Muscle layer of colon (tissue), 2 donors: ENCODE measurements around the gene PRKRA.
"Not testable (repeated sequence)": the region's sequence is repeated elsewhere in the genome, so short reads cannot be mapped to it uniquely, and the experiment has no call there.

Source experiments
- H3K27ac ChIP-seq: one replicate; pipeline ENCODE4 v1.7.0; 2013; ENCODE audit warnings: low read depth, mild to moderate bottlenecking, low read length, moderate library complexity
- H3K27me3 ChIP-seq, 2 donors: one replicate each; pipeline ENCODE4 v1.7.0; 2013; ENCODE audit warnings: low read length in 2 of 2, mild to moderate bottlenecking in 2 of 2; ENCODE audit not compliant: insufficient read depth in 2 of 2, control insufficient read depth in 1 of 2
- H3K36me3 ChIP-seq: one replicate; pipeline ENCODE4 v1.7.0; 2013; ENCODE audit warnings: mild to moderate bottlenecking, low read length; ENCODE audit not compliant: insufficient read depth
- H3K4me1 ChIP-seq: one replicate; pipeline ENCODE4 v1.7.0; 2013; ENCODE audit warnings: mild to moderate bottlenecking, low read length; ENCODE audit not compliant: insufficient read depth
- H3K4me3 ChIP-seq, 2 donors: one replicate each; pipeline ENCODE4 v1.7.0; 2013; ENCODE audit warnings: low read length in 2 of 2, low read depth in 1 of 2, mild to moderate bottlenecking in 1 of 2, moderate library complexity in 1 of 2
- H3K9ac ChIP-seq: one replicate; pipeline ENCODE4 v1.7.0; 2013; ENCODE audit warnings: low read length
- H3K9me3 ChIP-seq: one replicate; pipeline ENCODE4 v1.7.0; 2013; ENCODE audit warnings: mild to moderate bottlenecking, low read length
- donor health status: abdominal sarcoma.
- donor health status: Adenocarcinoma of cecum.

Gene PRKRA

GRCh38 chr2:178426388-178426787, 24.6 kb downstream of the PRKRA start:
- H3K27ac ChIP-seq = no peak overlapping the region
- H3K36me3 ChIP-seq = peaks cover 32% of the 10 kb centered on the region
- no peaks in the 10 kb centered on the region for H3K4me1 ChIP-seq
- H3K9ac ChIP-seq = no peak overlapping the region
- no peaks in the 10 kb centered on the region for H3K27me3 ChIP-seq
- no peaks in the 10 kb centered on the region for H3K9me3 ChIP-seq
- no peak overlapping the region for H3K4me3 ChIP-seq

- H3K27me3 ChIP-seq = no peaks in the 10 kb centered on the region
- no peak overlapping the region for H3K4me3 ChIP-seq
- no peaks in the 10 kb centered on the region for H3K9me3 ChIP-seq
- no peak overlapping the region for H3K9ac ChIP-seq
- H3K4me1 ChIP-seq = no peaks in the 10 kb centered on the region
- no peak overlapping the region for H3K27ac ChIP-seq
- H3K36me3 ChIP-seq = peaks cover 23% of the 10 kb centered on the region
Observed at GRCh38 chr2:178425255-178425827, 25.6 kb downstream of the PRKRA start.

- not testable (repeated sequence) for H3K4me1 ChIP-seq, H3K9ac ChIP-seq, H3K9me3 ChIP-seq, H3K4me3 ChIP-seq, H3K27ac ChIP-seq, H3K27me3 ChIP-seq
- H3K36me3 ChIP-seq = peaks cover 20% of the 10 kb centered on the region
Observed at GRCh38 chr2:178423746-178424145, 27.2 kb downstream of the PRKRA start.

- Histone ChIP-seq H3K9ac (no peak overlapping the region), H3K4me3 (no peak overlapping the region), H3K36me3 (peaks cover 16% of the 10 kb centered on the region), H3K27me3 (no peaks in the 10 kb centered on the region), H3K9me3 (no peaks in the 10 kb centered on the region), H3K4me1 (no peaks in the 10 kb centered on the region), H3K27ac (no peak overlapping the region)
Observed at GRCh38 chr2:178422097-178422496, 28.9 kb downstream of the PRKRA start.

GRCh38 chr2:178420463-178420999, 30.4 kb downstream of the PRKRA start:
- Histone ChIP-seq H3K36me3 (peaks cover 7% of the 10 kb centered on the region), H3K9me3 (no peaks in the 10 kb centered on the region), H3K9ac (no peak overlapping the region), H3K4me1 (no peaks in the 10 kb centered on the region), H3K4me3 (no peak overlapping the region), H3K27ac (no peak overlapping the region), H3K27me3 (no peaks in the 10 kb centered on the region)

GRCh38 chr2:178419123-178419522, 31.9 kb downstream of the PRKRA start:
- H3K9me3 ChIP-seq = no peaks in the 10 kb centered on the region
- no peaks in the 10 kb centered on the region for H3K27me3 ChIP-seq
- H3K4me1 ChIP-seq = no peaks in the 10 kb centered on the region
- peaks cover 7% of the 10 kb centered on the region for H3K36me3 ChIP-seq
- no peak overlapping the region for H3K9ac ChIP-seq
- no peak overlapping the region for H3K4me3 ChIP-seq
- H3K27ac ChIP-seq = no peak overlapping the region

GRCh38 chr2:178418426-178418825, 32.5 kb downstream of the PRKRA start:
- no peaks in the 10 kb centered on the region for H3K27me3 ChIP-seq
- no peak overlapping the region for H3K9ac ChIP-seq
- no peaks in the 10 kb centered on the region for H3K9me3 ChIP-seq
- H3K36me3 ChIP-seq = peaks cover 3% of the 10 kb centered on the region
- no peaks in the 10 kb centered on the region for H3K4me1 ChIP-seq
- H3K27ac ChIP-seq = no peak overlapping the region
- no peak overlapping the region for H3K4me3 ChIP-seq

GRCh38 chr2:178417916-178418315, 33.1 kb downstream of the PRKRA start:
- H3K4me1 ChIP-seq = no peaks in the 10 kb centered on the region
- no peaks in the 10 kb centered on the region for H3K9me3 ChIP-seq
- H3K4me3 ChIP-seq = no peak overlapping the region
- H3K36me3 ChIP-seq = no peaks in the 10 kb centered on the region
- no peaks in the 10 kb centered on the region for H3K27me3 ChIP-seq
- H3K9ac ChIP-seq = no peak overlapping the region
- no peak overlapping the region for H3K27ac ChIP-seq

GRCh38 chr2:178415979-178416378, 35.0 kb downstream of the PRKRA start:
- H3K36me3 ChIP-seq = no peaks in the 10 kb centered on the region
- no peaks in the 10 kb centered on the region for H3K9me3 ChIP-seq
- no peak overlapping the region for H3K27ac ChIP-seq
- H3K4me3 ChIP-seq = no peak overlapping the region
- H3K4me1 ChIP-seq = no peaks in the 10 kb centered on the region
- no peak overlapping the region for H3K9ac ChIP-seq
- H3K27me3 ChIP-seq = no peaks in the 10 kb centered on the region

GRCh38 chr2:178414266-178415247, 36.4 kb downstream of the PRKRA start:
- H3K9me3 ChIP-seq = no peaks in the 10 kb centered on the region
- H3K4me1 ChIP-seq = no peaks in the 10 kb centered on the region
- no peaks in the 10 kb centered on the region for H3K36me3 ChIP-seq
- peak overlapping the region; percentile 68 to 75 for H3K4me3 ChIP-seq
- H3K27me3 ChIP-seq = no peaks in the 10 kb centered on the region
- peak overlapping the region; percentile 97 for H3K27ac ChIP-seq
- peak overlapping the region; percentile 79 for H3K9ac ChIP-seq

GRCh38 chr2:178413472-178414265, 37.3 kb downstream of the PRKRA start:
- no peaks in the 10 kb centered on the region for H3K27me3 ChIP-seq
- H3K4me3 ChIP-seq = peak overlapping the region; percentile 68 to 75
- H3K9ac ChIP-seq = peak overlapping the region; percentile 79
- no peaks in the 10 kb centered on the region for H3K36me3 ChIP-seq
- no peaks in the 10 kb centered on the region for H3K4me1 ChIP-seq
- H3K9me3 ChIP-seq = no peaks in the 10 kb centered on the region
- H3K27ac ChIP-seq = peak overlapping the region; percentile 97
